ACC112 (cell line): Measurements from ENCODE around the gene CNKSR2.
A peak's percentile ranks its signal among the peaks of the same experiment; 100 is the strongest.
"Not testable (repeated sequence)": the region's sequence is repeated elsewhere in the genome, so short reads cannot be mapped to it uniquely, and the experiment has no call there.

Source experiments
- H2AFZ ChIP-seq: fragments of 200-600 bp; sonication (generic); one replicate; pipeline ENCODE4 v1.6.0; 2017; ENCODE audit warnings: antibody characterized with exemption, low read length; ENCODE audit not compliant: unreplicated experiment
- H3K27ac ChIP-seq: fragments of 200-600 bp; sonication (generic); 2 replicates; pipeline ENCODE4 v1.5.1; 2014; ENCODE audit warnings: low read depth, mild to moderate bottlenecking, antibody characterized with exemption, low read length, moderate library complexity
- H3K27me3 ChIP-seq: fragments of 200-600 bp; sonication (generic); 2 replicates; pipeline ENCODE4 v1.6.1; 2014; ENCODE audit warnings: mild to moderate bottlenecking, antibody characterized with exemption, low read length, moderate library complexity, mixed read lengths; ENCODE audit not compliant: insufficient read depth
- H3K36me3 ChIP-seq: fragments of 200-600 bp; sonication (generic); 2 replicates; pipeline ENCODE4 v1.6.1; 2016; ENCODE audit warnings: mild to moderate bottlenecking, antibody characterized with exemption, low read length, moderate library complexity, mixed read lengths; ENCODE audit not compliant: insufficient read depth
- H3K4me1 ChIP-seq: fragments of 200-600 bp; sonication (generic); one replicate; pipeline ENCODE4 v1.6.1; 2016; ENCODE audit warnings: low read length, mixed read lengths; ENCODE audit not compliant: insufficient read depth, unreplicated experiment, control insufficient read depth
- H3K4me3 ChIP-seq: fragments of 200-600 bp; sonication (generic); 2 replicates; pipeline ENCODE4 v1.5.1; 2014; ENCODE audit warnings: mild to moderate bottlenecking, low read depth, low read length
- H3K79me2 ChIP-seq: fragments of 200-600 bp; sonication (generic); one replicate; pipeline ENCODE4 v1.6.0; 2016; ENCODE audit warnings: low read length; ENCODE audit not compliant: control insufficient read depth, unreplicated experiment, insufficient read depth

The CNKSR2 gene

GRCh38 chrX:21503593-21503992 lies 129.4 kb downstream of the CNKSR2 start:
- H3K79me2 ChIP-seq: no peaks in the 10 kb centered on the region
- no peak overlapping the region for H2AFZ ChIP-seq
- peaks cover 5% of the 10 kb centered on the region for H3K4me1 ChIP-seq
- H3K4me3 ChIP-seq: no peak overlapping the region
- no peaks in the 10 kb centered on the region for H3K27me3 ChIP-seq
- H3K27ac ChIP-seq: no peak overlapping the region
- no peaks in the 10 kb centered on the region for H3K36me3 ChIP-seq

- H3K79me2 ChIP-seq: no peaks in the 10 kb centered on the region
- H3K27ac ChIP-seq: no peak overlapping the region
- H3K27me3 ChIP-seq: no peaks in the 10 kb centered on the region
- H3K4me3 ChIP-seq: no peak overlapping the region
- peaks cover 11% of the 10 kb centered on the region for H3K4me1 ChIP-seq
- no peaks in the 10 kb centered on the region for H3K36me3 ChIP-seq
- no peak overlapping the region for H2AFZ ChIP-seq
Observed at GRCh38 chrX:21509912-21510311, 135.7 kb downstream of the CNKSR2 start.

GRCh38 chrX:21524008-21524407 lies 149.8 kb downstream of the CNKSR2 start:
- H3K27ac ChIP-seq: no peak overlapping the region
- H3K79me2 ChIP-seq: no peaks in the 10 kb centered on the region
- no peak overlapping the region for H2AFZ ChIP-seq
- H3K36me3 ChIP-seq: no peaks in the 10 kb centered on the region
- H3K4me1 ChIP-seq: peaks cover 9% of the 10 kb centered on the region
- no peak overlapping the region for H3K4me3 ChIP-seq
- no peaks in the 10 kb centered on the region for H3K27me3 ChIP-seq

GRCh38 chrX:21528076-21528475 lies 153.9 kb downstream of the CNKSR2 start:
- H3K36me3 ChIP-seq: no peaks in the 10 kb centered on the region
- H2AFZ ChIP-seq: peak overlapping the region; percentile 62
- peak overlapping the region; percentile 34; the same call in 1 of the 2 replicates for H3K27ac ChIP-seq
- H3K79me2 ChIP-seq: no peaks in the 10 kb centered on the region
- H3K27me3 ChIP-seq: no peaks in the 10 kb centered on the region
- peaks cover 9% of the 10 kb centered on the region for H3K4me1 ChIP-seq
- H3K4me3 ChIP-seq: no peak overlapping the region

GRCh38 chrX:21529771-21530170 lies 155.6 kb downstream of the CNKSR2 start:
- Histone ChIP-seq H3K4me1 (no peaks in the 10 kb centered on the region), H3K27me3 (no peaks in the 10 kb centered on the region), H3K4me3 (no peak overlapping the region), H3K79me2 (no peaks in the 10 kb centered on the region), H3K36me3 (no peaks in the 10 kb centered on the region), H3K27ac (no peak overlapping the region; the same call in 1 of the 2 replicates), H2AFZ (peak overlapping the region; percentile 25)

GRCh38 chrX:21544642-21545041 lies 170.4 kb downstream of the CNKSR2 start:
- H3K27ac ChIP-seq, H3K27me3 ChIP-seq, H2AFZ ChIP-seq, H3K79me2 ChIP-seq, H3K36me3 ChIP-seq, H3K4me1 ChIP-seq, H3K4me3 ChIP-seq: not testable (repeated sequence)

- Histone ChIP-seq H3K79me2 (no peaks in the 10 kb centered on the region), H3K27me3 (no peaks in the 10 kb centered on the region), H3K4me1 (no peaks in the 10 kb centered on the region), H2AFZ (no peak overlapping the region), H3K4me3 (no peak overlapping the region), H3K27ac (no peak overlapping the region), H3K36me3 (no peaks in the 10 kb centered on the region)
Observed at GRCh38 chrX:21559417-21559816, 185.2 kb downstream of the CNKSR2 start.

- H3K4me3 ChIP-seq: no peak overlapping the region
Observed at GRCh38 chrX:21565025-21565424, 190.8 kb downstream of the CNKSR2 start.

GRCh38 chrX:21574793-21575192 lies 200.6 kb downstream of the CNKSR2 start:
- Histone ChIP-seq H2AFZ (no peak overlapping the region), H3K4me1 (no peaks in the 10 kb centered on the region), H3K79me2 (no peaks in the 10 kb centered on the region), H3K27ac (no peak overlapping the region), H3K4me3 (no peak overlapping the region), H3K36me3 (no peaks in the 10 kb centered on the region), H3K27me3 (no peaks in the 10 kb centered on the region)

More at GRCh38 chrX:21565025-21565424, 190.8 kb downstream of the CNKSR2 start:
- H3K36me3 ChIP-seq: no peaks in the 10 kb centered on the region
- no peaks in the 10 kb centered on the region for H3K79me2 ChIP-seq
- no peaks in the 10 kb centered on the region for H3K4me1 ChIP-seq
- no peak overlapping the region for H3K27ac ChIP-seq
- no peaks in the 10 kb centered on the region for H3K27me3 ChIP-seq
- no peak overlapping the region for H2AFZ ChIP-seq

- Histone ChIP-seq H3K27me3 (no peaks in the 10 kb centered on the region), H3K27ac (no peak overlapping the region)
Observed at GRCh38 chrX:21581479-21581878, 207.3 kb downstream of the CNKSR2 start.

GRCh38 chrX:21586001-21586400 lies 211.8 kb downstream of the CNKSR2 start:
- no peaks in the 10 kb centered on the region for H3K36me3 ChIP-seq
- H3K4me1 ChIP-seq: no peaks in the 10 kb centered on the region
- no peaks in the 10 kb centered on the region for H3K27me3 ChIP-seq
- H3K27ac ChIP-seq: no peak overlapping the region
- H3K4me3 ChIP-seq: no peak overlapping the region
- H3K79me2 ChIP-seq: no peaks in the 10 kb centered on the region
- no peak overlapping the region for H2AFZ ChIP-seq

More at GRCh38 chrX:21581479-21581878, 207.3 kb downstream of the CNKSR2 start:
- H2AFZ ChIP-seq: no peak overlapping the region
- H3K4me1 ChIP-seq: no peaks in the 10 kb centered on the region
- no peaks in the 10 kb centered on the region for H3K79me2 ChIP-seq
- H3K36me3 ChIP-seq: no peaks in the 10 kb centered on the region
- H3K4me3 ChIP-seq: no peak overlapping the region
